ENCODE data around the gene ART1. TPM values are rescaled to one million over a fixed set of nuclear protein-coding genes. Genes with fewer than 3 reads are reported as not detected.

Gene ART1
- total and polyA plus RNA-seq, 2 of the 4 experiments (the other 2 are of a cell fraction) = not detected

GRCh38 chr11:3632070-3632660, 12.8 kb upstream of the ART1 start:
- no peak for ATAC-seq (ENCODE audit: low read depth)
- ChIA-PET POLR2A (ENCODE audit: unreplicated experiment) (no interaction called here), CTCF (no interaction called here)
- no peak overlapping the region for H3K18ac ChIP-seq (ENCODE audit: low read depth, low read length)
- no peaks in the 10 kb centered on the region for H3K36me3 ChIP-seq (ENCODE audit: control insufficient read depth, insufficient read depth, low read length)
- no peak overlapping the region for H2AK9ac ChIP-seq (replicated peaks; ENCODE audit: low read depth, low read length, poor library complexity)
- in situ Hi-C loops (cut with MboI; ENCODE audit: low sequenced_read_pairs) = no loop called here
- H2AFZ ChIP-seq (replicated peaks; ENCODE audit: low read length, poor library complexity) = no peak overlapping the region
- intact Hi-C loops (cut with micrococcal nuclease) = no loop called here
- no peak overlapping the region for H2BK15ac ChIP-seq (ENCODE audit: low read depth, low read length)
- no peak overlapping the region for H3K27ac ChIP-seq (ENCODE audit: insufficient read depth, low read length)
- H2BK120ac ChIP-seq (ENCODE audit: low read depth, low read length) = no peak overlapping the region
- H3K9me1 ChIP-seq (ENCODE audit: insufficient read depth, low read length) = no peaks in the 10 kb centered on the region
- H3K27me3 ChIP-seq (ENCODE audit: control insufficient read depth, insufficient read depth, low read length) = peaks cover 29% of the 10 kb centered on the region
- TF ChIP-seq MAFK (IDR thresholded peaks at IDR 0.05; ENCODE audit: low read depth, low read length) (no peak), FOS (IDR thresholded peaks at IDR 0.05; ENCODE audit: low read depth, low read length) (no peak), RFX5 (IDR thresholded peaks at IDR 0.05; ENCODE audit: low read depth, low read length) (no peak), SMC3 (IDR thresholded peaks at IDR 0.05; ENCODE audit: low read depth, low read length) (no peak), CTCF (conservative IDR thresholded peaks at IDR 0.05; ENCODE audit: low read depth, low read length) (no peak), RAD21 (IDR thresholded peaks at IDR 0.05; ENCODE audit: low read length) (no peak)
- no peak for DNase-seq
- H3K9ac ChIP-seq (ENCODE audit: low read depth, low read length) = no peak overlapping the region
- no peak overlapping the region for H2BK20ac ChIP-seq (ENCODE audit: low read depth, low read length)
- H3K23ac ChIP-seq (ENCODE audit: low read depth, low read length) = no peak overlapping the region
- no peaks in the 10 kb centered on the region for H3K79me1 ChIP-seq (ENCODE audit: low read depth in 1 of 2, low read length in 2 of 2)
- H2AK5ac ChIP-seq (ENCODE audit: low read depth, low read length) = no peak overlapping the region
- H2BK5ac ChIP-seq (ENCODE audit: low read depth, low read length, poor library complexity, severe bottlenecking) = no peak overlapping the region
- H3K9me3 ChIP-seq (ENCODE audit: control insufficient read depth, insufficient read depth, low read length) = no peaks in the 10 kb centered on the region
- no peak overlapping the region for H3K4me2 ChIP-seq (ENCODE audit: low read depth, low read length)
- H3K4ac ChIP-seq (ENCODE audit: low read depth, low read length) = no peak overlapping the region
- WGBS, 2 experiments (ENCODE audit: extremely low coverage in 2 of 2, insufficient read length in 1 of 2) = 17% methylated on average over 1 of the region's 5 CpGs; no CpG with 5 or more reads in 1 of the 2 experiments
- no peak overlapping the region for H4K8ac ChIP-seq (ENCODE audit: low read depth in 2 of 2, low read length in 2 of 2)
- H4K20me1 ChIP-seq (ENCODE audit: insufficient read depth, low read length) = no peaks in the 10 kb centered on the region
- H4K91ac ChIP-seq (ENCODE audit: insufficient read depth, low read depth, low read length) = no peak overlapping the region
- dilution Hi-C loops (cut with HindIII; ENCODE audit: low sequenced_read_pairs, unreplicated experiment) = no loop called here
- H4K5ac ChIP-seq (ENCODE audit: low read depth, low read length) = no peak overlapping the region
- no peak overlapping the region for H3K14ac ChIP-seq (replicated peaks; ENCODE audit: low read depth, low read length)
- no peaks in the 10 kb centered on the region for H3K4me1 ChIP-seq (ENCODE audit: control insufficient read depth, insufficient read depth, low read length)
- no TSS peak for BruUV-seq (replicated peaks)
- H3K56ac ChIP-seq (ENCODE audit: extremely low read depth, insufficient read depth, low read length) = no peak overlapping the region
- no peak overlapping the region for H3K4me3 ChIP-seq (ENCODE audit: insufficient read depth, low read depth, low read length)

All from IMR-90 (cell line).